Left ventricle myocardium inferior (tissue), 1 donor: ENCODE results near the gene TSHR. TPM values are rescaled to one million over a fixed set of nuclear protein-coding genes. Genes with fewer than 3 reads are reported as not detected.
A peak's percentile ranks its signal among the peaks of the same experiment; 100 is the strongest.
"Not testable (repeated sequence)": the region's sequence is repeated elsewhere in the genome, so short reads cannot be mapped to it uniquely, and the experiment has no call there.

Experiments used
- DNase-seq: peaks from one replicate; pipeline ENCODE4 v3.0.0-alpha.2; 2020
- H3K27ac ChIP-seq: fragments of 200-600 bp; replicated peaks from 2 replicates; pipeline ENCODE4 v1.8.0; 2021
- H3K27me3 ChIP-seq: fragments of 200-600 bp; 2 replicates; pipeline ENCODE4 v1.8.0; 2021; ENCODE audit warnings: low read depth
- H3K36me3 ChIP-seq: fragments of 200-600 bp; 2 replicates; pipeline ENCODE4 v1.8.0; 2021
- H3K4me1 ChIP-seq: fragments of 200-600 bp; 2 replicates; pipeline ENCODE4 v1.8.0; 2021
- H3K4me3 ChIP-seq: fragments of 200-600 bp; 2 replicates; pipeline ENCODE4 v1.8.0; 2021; ENCODE audit warnings: mild to moderate bottlenecking, moderate library complexity
- H3K9me3 ChIP-seq: fragments of 200-600 bp; replicated peaks from 2 replicates; pipeline ENCODE4 v1.8.0; 2021
- intact Hi-C: fragments of 100-400 bp; cut with micrococcal nuclease; formaldehyde crosslinking; loops from one replicate; pipeline ENCODE4 v1.11.0; 2022
- total RNA-seq: library from RNA; stranded (reverse); fragmentation: NEBNext Ultra II Directional; extraction: Animal tissue kit (Norgen Biotek cat#: 25700); gene quantifications from one replicate; pipeline ENCODE4 v1.2.1, GENCODE V29; 2021
- TF ChIP-seq, protein P1 (sequence below): fragments of 200-600 bp; IDR thresholded peaks from 2 replicates; pipeline ENCODE4 v1.8.0; 2021; ENCODE audit warnings: antibody characterized with exemption, mild to moderate bottlenecking, borderline replicate concordance
- donor health status: DM: no; HTN: yes; CAD: no; lungs with severe emphysema.

The TSHR gene
- total RNA-seq, 1 donor from 2014 or later = not detected

DNA sequence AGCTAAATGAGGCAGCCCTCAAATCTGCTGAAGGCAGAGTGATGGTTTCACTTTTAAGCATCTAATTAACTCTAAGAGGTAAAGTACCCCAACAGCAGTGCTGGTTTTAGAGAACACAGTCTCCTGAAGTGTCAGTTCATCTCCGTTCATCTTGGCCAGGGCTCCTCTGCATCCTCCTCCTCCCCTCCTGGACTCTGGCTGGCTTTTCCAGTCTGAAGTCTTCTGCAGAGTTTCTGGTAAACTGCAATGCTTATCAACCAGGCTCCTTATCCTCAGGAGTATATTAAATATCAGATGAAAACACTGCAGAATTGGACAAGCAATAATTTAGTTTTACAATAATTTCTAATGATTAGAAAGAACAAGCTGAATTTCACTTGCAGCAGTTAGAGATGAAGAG, 150.0 kb downstream of the TSHR start:
- Histone ChIP-seq H3K9me3 (no peaks in the 10 kb centered on the region), H3K27ac (no peak overlapping the region), H3K27me3 (no peaks in the 10 kb centered on the region), H3K4me1 (no peaks in the 10 kb centered on the region), H3K4me3 (no peak overlapping the region), H3K36me3 (no peaks in the 10 kb centered on the region)
- TF ChIP-seq, protein P1, sequence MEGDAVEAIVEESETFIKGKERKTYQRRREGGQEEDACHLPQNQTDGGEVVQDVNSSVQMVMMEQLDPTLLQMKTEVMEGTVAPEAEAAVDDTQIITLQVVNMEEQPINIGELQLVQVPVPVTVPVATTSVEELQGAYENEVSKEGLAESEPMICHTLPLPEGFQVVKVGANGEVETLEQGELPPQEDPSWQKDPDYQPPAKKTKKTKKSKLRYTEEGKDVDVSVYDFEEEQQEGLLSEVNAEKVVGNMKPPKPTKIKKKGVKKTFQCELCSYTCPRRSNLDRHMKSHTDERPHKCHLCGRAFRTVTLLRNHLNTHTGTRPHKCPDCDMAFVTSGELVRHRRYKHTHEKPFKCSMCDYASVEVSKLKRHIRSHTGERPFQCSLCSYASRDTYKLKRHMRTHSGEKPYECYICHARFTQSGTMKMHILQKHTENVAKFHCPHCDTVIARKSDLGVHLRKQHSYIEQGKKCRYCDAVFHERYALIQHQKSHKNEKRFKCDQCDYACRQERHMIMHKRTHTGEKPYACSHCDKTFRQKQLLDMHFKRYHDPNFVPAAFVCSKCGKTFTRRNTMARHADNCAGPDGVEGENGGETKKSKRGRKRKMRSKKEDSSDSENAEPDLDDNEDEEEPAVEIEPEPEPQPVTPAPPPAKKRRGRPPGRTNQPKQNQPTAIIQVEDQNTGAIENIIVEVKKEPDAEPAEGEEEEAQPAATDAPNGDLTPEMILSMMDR = no peak
- intact Hi-C loops = no loop called here
- DNase-seq = no peak

- H3K36me3 ChIP-seq = no peaks in the 10 kb centered on the region
- H3K4me1 ChIP-seq = no peaks in the 10 kb centered on the region
- intact Hi-C loops = no loop called here
- H3K27me3 ChIP-seq = no peaks in the 10 kb centered on the region
- H3K27ac ChIP-seq = no peak overlapping the region
- H3K9me3 ChIP-seq = no peaks in the 10 kb centered on the region
- DNase-seq = no peak
- TF ChIP-seq, protein P1 = no peak
- no peak overlapping the region for H3K4me3 ChIP-seq
Observed at GRCh38 chr14:81105961-81106360, 150.5 kb downstream of the TSHR start.

DNA sequence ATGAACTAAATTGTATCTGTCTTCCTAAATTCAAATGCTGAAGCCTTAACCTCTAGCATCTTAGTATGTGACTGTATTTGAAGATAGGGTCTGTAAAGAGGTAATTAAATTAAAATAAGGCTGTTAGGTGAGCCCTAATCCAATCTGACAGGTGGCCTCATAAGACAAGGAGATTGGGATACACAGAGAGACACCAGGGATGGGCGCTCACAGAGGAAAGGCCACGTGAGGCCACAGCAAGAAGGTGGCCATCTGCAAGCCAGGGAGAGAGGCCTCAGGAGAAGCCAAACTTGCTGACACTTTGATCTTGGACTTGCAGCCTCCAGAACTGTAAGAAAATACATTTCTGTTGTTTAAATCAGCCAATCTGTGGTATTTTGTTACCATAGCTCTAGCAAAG, 154.8 kb downstream of the TSHR start:
- Histone ChIP-seq H3K9me3 (no peaks in the 10 kb centered on the region), H3K27me3 (no peaks in the 10 kb centered on the region), H3K4me1 (no peaks in the 10 kb centered on the region), H3K4me3 (no peak overlapping the region), H3K27ac (no peak overlapping the region), H3K36me3 (no peaks in the 10 kb centered on the region)
- intact Hi-C loops = no loop called here
- DNase-seq = no peak
- TF ChIP-seq, protein P1 = no peak

GRCh38 chr14:81113176-81113575, 157.8 kb downstream of the TSHR start:
- Histone ChIP-seq H3K27ac (no peak overlapping the region), H3K9me3 (no peaks in the 10 kb centered on the region), H3K27me3 (no peaks in the 10 kb centered on the region), H3K36me3 (no peaks in the 10 kb centered on the region), H3K4me1 (no peaks in the 10 kb centered on the region), H3K4me3 (no peak overlapping the region)
- TF ChIP-seq, protein P1 = no peak
- no peak for DNase-seq
- intact Hi-C loops = no loop called here

DNA sequence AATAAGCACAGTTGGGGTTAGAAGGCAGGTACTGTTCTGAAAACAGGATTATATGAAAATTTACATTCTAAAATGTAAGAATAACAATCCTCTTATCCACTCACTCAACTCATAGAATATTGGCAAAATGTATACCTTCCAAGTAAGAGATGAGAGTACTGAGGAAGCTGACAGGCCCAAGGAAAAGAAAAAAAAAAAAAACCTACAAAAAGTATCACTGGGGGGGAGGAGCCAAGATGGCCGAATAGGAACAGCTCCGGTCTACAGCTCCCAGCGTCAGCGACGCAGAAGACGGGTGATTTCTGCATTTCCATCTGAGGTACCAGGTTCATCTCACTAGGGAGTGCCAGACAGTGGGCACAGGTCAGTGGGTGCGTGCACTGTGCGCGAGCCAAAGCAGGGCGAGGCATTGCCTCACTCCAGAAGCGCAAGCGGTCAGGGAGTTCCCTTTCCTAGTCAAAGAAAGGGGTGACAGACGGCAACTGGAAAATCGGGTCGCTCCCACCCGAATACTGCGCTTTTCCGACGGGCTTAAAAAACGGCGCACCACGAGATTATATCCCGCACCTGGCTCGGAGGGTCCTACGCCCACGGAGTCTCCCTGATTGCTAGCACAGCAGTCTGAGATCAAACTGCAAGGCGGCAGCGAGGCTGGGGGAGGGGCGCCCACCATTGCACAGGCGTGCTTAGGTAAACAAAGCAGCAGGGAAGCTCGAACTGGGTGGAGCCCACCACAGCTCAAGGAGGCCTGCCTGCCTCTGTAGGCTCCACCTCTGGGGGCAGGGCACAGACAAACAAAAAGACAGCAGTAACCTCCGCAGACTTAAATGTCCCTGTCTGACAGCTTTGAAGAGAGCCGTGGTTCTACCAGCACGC, 158.8 kb downstream of the TSHR start:
- H3K27me3 ChIP-seq, intact Hi-C loops, H3K4me1 ChIP-seq, H3K27ac ChIP-seq, H3K4me3 ChIP-seq, H3K36me3 ChIP-seq, DNase-seq, H3K9me3 ChIP-seq: not testable (repeated sequence)

DNA sequence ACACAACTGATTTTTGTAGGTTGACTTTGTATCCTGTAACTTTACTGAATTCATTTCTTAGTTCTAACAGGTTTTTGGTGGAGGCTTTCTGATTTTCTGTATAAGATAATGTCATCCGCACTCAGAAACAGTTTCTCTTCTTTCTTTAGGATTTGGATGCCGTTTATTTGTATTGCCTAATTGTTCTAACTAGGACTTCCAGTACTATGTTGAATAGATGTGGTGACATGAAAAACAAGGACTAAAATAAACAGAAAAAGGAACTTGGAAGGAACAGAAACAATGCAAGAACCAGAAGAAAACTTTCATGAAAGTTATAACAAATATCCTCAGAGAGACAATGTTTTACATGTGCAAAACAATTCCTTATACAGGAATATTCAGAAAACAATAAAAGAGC, 165.1 kb downstream of the TSHR start:
- Histone ChIP-seq H3K4me1 (no peaks in the 10 kb centered on the region), H3K4me3 (no peak overlapping the region), H3K27me3 (no peaks in the 10 kb centered on the region), H3K27ac (peak overlapping the region; percentile 33), H3K36me3 (no peaks in the 10 kb centered on the region), H3K9me3 (peaks cover 2% of the 10 kb centered on the region)
- intact Hi-C loops = no loop called here
- TF ChIP-seq, protein P1 = no peak
- no peak for DNase-seq
